MV-4-11 (cell line): ENCODE data around the gene CASD1.
A peak's percentile ranks its signal among the peaks of the same experiment; 100 is the strongest.

Source experiments
- DNase-seq: peaks from one replicate; lab custom pipeline; 2025; lab: John Stamatoyannopoulos, UW

The CASD1 gene

DNA sequence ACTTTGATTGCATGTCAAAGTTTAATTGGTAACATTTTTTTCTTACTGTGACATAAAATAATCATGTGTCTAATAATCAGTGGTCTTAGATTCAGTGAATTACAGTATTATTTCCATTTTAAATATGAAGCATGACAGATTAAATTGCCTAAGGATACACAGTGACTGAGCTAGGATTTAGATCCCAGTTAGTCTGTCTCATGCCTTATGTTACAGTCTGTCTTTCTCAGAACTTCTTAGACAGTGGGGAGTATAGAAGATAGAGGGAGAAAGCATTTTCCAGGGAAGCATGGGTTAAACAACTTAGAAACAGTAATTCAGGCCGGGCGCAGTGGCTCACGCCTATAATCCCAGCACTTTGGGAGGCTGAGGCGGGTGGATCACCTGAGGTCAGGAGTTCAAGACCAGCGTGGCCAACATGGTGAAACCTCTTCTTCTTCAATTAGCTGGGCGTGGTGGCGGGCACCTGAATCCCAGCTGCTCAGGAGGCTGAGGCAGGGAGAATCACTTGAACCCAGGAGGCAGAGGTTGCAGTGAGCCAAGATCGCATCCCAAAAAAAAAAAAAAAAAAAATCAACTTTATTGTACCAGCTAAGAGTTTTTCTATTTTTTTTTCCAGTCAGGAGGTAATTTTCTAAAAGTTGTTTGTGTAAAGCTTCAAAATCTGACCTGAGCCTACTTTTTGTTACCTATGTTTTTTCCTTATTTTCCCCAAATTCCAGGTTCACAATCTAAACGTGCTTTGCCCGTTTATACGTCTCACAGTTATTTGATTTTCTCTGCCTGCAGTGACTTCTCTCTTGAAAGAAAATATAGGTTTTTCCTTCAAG is 3.3 kb downstream of the CASD1 start:
- DNase-seq: no peak

DNA sequence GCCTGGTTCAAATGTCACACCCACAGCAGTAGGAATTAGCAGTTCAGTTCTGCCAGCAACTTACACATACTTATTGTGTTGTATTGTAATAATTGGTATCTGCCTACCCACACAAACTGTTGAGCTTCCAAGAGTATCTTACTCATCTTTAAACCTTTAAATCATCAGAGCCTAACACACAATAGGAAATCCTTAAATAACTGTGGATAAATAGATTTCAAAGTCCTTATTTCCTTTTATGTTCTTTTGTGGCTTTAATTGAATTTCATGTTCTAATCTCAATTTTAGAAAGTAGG is 3.9 kb downstream of the CASD1 start:
- DNase-seq: no peak

DNA sequence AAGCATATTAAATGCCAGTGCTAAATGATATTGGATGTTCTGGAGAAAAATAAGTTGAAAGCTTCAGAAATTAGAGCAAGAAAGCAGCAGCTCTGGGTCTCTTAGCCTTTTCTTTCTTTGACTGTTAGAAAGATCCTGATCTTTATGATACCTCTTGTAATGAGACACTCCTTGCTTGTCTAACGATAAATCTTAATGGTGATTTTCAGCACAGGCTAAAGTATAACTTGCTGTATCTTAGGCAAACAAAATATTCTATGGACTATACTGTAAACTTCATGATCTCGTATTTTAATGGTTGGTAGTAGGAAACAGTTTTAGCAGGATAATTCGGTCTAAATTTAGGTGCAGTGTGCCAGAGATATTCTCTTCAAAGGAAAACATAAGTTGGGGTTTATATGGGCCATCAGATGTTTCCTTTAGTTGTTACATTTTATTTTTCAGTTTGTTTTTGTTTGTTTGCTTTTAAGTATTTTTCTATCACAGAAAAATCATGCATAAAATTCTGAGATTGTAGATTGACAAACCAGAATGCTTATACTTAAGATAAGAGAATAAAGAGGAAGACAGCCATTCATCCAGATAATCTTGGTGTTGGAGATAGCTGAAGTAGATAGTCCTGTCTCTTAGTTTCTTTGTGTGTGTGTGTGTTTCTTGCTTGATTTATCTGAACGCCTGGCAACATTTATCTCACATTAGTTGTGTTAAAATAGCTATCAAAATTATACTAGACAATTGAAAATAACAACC is 4.7 kb downstream of the CASD1 start:
- no peak for DNase-seq

DNA sequence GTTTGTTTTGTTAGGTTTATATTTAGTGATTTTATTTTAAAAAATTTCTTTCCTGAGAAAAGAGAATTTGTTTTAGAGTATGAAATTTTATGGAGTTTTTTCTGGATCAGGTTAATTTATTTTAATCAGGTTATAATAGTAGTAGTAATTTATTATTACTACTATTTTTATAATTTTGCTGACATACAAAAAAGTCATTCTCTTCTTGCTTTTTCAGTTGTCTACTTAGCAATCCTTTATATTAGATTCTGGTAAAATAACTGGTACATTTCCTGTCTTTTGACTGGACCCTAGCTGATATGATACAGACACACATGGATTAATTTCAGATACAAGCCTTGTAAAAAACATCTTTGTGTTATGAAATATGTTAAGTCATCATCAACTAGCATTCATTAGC is 5.3 kb downstream of the CASD1 start:
- no peak for DNase-seq

DNA sequence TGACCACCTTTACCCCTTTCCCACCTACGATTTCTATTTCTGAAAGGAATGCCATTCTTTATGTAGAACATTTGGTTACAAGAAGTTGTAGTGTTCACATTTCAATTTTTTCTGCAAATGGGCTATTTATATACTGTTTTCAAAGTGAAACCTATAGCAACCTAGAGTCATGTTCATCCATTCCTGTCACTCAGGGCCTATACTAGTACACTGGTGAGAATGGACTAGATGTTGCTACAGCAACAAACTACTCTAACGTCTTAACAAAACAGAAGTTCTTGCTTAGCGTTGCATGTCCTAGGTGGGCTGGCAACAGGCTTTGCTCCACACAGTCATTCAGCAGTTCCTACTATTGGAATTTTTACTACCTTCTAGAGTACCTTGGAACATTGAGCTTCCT is 16.3 kb downstream of the CASD1 start:
- no peak for DNase-seq

DNA sequence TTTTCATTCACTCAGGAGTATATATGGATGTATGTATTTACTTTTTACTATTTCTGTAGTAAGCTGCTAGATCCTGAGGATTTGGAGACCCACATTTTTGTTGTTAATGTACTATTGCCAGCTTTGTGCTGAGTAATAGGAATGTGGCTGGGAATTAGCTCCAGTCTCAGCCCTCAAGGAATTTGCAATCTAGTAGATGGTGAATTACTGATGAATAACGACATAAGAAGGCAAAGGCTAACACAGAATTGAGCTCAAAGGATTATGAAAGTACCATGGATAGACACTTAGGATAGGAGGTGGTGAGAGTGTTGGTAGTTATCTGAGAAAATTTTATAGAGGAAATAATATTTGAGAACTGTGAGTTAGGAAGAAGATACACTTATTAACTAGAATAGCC is 19.9 kb downstream of the CASD1 start:
- no peak for DNase-seq

DNA sequence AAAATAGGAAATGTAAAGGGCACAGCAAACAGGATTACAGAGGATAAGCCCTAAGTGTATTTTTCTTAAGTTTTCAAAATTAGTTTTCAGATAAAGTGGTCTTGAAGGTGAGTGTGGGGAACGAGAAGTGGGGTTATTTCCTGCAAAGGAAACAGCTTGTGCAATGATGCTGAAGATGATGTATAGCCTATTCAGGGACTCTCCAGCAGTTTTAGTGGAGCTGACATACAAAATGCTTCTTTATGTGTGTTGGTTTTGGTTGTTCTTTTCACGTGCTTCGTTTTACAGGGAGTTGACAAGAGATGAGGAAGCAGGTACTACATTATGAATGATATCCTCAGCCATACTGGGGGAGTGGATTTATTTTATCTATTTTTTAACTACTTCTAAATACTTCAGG is 20.5 kb downstream of the CASD1 start:
- no peak for DNase-seq

DNA sequence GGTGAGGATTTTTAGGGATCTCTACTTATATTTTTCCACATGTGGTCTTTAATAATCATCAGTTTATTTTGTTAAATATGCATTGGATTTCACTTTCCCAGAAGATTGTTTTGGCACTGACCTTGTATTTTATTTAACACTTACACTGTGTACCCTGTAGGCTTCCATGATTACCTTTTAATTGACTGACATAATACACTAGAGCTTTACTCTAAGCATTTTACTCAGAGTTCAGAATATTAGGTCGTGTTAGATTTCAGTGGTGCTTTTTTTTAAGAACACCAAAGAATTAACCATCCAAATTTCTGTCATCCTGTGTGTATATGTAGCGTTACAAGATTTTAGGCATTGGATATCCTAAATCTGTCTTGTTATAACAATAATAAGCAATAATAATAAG is 23.1 kb downstream of the CASD1 start:
- no peak for DNase-seq

DNA sequence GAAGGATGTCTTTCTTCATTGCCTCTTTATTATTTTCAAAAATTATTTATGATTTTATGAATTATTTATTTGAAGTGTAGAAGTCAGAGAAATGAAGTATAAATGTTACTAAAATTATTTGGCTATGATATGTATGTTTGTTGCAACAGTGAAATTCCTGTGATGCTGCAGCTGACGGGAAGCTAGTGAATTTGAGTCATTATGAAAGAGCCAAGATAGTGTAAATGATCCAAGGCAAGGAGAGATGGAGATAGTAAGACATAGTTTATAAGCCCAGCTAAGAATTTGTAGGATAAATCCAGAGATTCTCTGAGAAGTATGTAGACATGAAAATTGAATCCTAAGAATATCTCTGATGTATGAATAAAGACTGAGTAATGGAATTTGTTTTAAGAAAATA is 30.8 kb downstream of the CASD1 start:
- no peak for DNase-seq

DNA sequence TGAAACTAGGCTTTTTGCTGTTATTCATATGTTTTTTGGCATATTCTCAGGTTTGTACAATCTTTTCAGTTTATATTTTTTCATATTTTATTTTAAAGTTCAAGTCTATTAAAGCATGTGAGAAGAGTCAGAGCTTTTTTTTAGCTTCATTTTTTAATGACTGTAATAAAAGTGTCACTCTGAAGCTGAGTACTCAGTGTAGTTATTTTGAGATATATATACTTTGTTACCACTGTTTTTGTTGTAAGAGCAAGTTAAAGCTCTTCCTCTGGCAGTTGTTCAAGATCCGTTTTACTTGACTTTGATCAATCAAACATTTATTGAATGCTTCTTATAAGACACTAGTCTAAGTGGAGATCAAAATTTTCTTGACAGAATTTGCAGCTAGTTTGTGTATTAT is 37.5 kb downstream of the CASD1 start:
- DNase-seq: no peak

DNA sequence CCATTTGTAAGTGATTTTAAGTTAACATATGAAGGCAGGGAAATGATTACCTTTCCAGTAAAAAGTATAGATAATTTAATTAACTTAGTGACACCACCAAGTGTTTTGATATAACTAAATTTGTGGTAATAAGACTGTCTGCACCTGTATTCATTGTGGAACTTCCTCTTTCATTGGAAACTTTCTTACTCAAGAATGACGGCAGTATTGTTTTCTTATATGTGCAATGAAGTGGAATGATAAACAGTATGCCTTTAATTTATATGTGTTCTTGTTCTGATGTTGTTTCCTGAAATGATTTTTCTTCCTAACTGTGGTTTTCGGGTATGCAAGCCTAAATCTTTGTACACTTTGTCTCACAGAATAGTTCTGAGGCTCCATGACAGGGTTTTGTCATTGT is 46.4 kb downstream of the CASD1 start:
- no peak for DNase-seq

DNA sequence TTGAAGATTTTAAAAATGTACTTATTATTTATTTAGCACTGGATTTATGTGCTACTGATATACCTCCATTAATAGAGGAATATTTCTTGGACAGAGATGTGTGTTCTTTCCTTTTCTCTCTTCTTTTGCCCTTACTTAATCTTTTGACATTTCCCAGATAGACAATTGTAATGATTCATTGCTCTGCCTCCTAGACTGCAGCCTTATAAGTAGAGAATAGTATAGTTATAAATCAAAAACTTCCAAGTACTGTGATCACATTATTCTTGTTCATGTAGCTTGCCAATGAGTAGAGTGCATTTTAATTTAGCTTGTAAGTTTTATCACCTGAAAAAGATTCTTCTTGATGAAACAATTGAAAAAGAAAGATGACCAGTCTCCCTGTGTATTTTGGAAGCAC is 47.6 kb downstream of the CASD1 start:
- no peak for DNase-seq

DNA sequence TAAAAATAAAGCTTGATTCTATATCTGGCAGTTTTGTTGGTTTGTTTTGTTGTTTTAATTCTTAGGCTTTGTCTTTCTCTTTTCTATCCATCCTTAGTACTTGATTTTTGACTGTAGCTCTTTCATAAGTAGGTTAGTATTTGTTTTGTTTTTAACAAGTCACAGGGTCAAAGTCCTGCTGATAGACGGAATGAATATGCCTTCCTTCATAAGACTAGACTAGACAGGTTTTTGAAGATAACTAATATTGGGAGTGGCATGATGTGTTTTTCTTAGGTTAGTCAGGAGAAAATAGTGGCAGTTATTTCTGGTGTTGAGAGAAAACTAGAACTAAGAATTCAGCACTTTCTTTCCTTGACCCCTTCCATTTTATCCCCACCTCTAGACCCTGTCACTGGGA is 50.4 kb downstream of the CASD1 start:
- no peak for DNase-seq

DNA sequence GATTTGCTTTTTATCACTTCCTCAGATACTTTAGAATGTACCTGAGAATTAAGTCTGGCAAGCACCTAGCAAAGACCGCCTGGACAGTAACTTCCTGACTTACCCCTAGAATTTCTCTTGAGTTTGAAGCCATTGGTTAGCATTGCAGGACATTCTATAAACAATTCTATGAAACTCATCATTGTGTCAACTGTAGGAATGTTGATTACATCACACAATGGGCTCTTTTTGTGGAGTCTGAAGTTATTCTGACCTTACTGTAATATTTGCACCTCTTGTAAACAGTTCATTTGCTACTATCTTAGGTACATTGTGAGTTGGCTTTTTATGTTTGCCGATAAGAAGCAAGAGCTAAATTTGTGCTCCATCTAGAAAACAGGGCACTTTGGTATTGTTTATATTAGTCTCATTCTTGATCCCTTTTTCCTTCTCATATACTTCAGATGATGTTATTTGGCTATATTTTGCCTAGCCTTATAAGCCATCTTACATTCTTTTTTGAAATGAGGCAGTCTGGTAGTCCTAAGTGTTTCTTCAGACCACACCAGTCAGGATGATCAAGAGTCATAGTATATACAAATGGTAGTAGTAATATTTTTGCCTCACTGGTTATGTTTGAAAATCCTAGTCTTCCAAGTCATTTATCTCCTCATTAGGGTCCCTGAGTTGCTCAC is 52.4 kb downstream of the CASD1 start:
- no peak for DNase-seq

DNA sequence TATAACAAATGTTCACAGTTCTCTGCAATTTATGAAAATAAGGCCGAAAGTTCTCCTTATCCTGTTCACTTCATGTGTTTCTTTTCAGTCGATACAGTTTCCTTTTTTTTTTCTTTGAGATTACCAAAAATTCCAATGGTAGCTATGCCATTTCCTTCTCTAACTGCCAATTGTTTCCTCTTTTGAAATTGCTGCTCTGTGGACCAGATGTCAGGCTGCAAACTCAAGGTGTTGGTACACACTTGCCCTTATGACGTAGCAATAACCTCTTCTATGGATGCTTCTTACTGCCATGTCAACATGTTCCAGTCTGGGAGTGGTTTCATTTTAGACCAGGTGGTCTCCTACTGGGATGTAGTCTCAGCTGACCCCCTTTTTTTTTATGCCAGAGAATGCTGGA is 52.9 kb downstream of the CASD1 start:
- no peak for DNase-seq

DNA sequence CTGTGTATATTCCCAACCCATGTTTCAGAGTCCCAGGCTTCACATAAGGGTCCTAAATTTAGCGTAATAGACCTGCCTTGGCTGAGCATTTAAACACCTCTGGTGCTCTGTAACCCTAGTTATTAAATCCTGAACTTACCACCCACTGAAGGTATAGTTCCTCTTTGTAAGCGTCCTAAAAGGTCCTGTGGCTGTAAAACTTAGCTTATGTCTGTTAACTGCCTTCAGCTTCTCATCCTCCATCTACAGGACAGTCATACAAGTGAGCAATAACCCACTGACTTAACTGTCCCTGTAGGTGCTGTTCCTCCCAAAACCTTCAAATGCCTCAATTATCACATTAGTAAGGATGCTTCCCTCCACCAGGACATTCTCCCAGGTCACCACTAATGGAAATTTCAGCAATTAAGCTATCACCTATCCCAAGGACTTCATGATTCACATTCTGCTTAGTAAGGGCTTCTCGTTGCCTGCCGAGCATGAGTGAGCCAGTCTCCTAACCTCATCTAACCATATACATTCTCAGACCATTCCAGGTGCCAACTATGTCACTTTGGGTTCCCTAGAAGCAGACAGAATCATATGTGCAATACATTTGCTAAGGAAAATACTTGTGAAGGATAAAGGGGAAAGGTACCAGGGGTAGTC is 55.8 kb downstream of the CASD1 start:
- DNase-seq: peak; percentile 2

DNA sequence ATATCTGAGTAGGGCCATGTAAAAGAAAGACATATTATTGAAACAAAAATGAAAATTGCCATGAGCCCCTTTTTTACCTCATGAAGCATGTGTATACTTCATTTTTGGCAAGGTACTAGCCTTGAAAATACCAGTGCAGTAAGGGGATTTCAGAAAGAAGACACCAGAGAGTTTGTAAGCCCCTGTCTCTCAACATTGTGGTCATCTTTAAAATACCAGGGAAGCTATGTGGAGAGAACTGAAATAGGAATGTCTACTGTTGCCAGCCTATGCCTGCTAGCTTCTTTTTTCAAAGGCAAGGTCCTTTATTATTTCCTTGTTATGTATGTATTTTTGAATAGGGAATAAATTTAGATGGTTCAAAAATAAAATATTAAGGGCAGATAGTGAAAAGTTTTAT is 57.8 kb downstream of the CASD1 start:
- no peak for DNase-seq

DNA sequence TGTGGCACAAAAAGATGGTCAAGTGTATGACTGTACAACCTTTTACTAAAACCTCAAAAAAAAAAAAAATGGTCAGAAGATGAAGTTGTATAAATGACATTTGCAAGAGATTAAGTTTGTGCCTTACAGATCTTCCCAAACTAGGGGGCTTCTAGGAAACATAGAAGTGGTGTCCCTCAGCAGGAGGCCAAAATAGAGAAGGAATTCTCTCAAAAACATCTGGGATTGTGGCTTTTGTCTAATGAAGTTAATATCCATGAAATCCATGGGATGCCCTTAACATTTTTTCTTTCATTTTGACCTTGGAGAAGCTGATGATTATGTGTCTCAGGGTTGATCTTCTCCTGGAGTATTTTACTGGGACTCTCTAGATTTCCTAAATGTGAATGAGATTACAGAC is 62.2 kb downstream of the CASD1 start:
- no peak for DNase-seq

DNA sequence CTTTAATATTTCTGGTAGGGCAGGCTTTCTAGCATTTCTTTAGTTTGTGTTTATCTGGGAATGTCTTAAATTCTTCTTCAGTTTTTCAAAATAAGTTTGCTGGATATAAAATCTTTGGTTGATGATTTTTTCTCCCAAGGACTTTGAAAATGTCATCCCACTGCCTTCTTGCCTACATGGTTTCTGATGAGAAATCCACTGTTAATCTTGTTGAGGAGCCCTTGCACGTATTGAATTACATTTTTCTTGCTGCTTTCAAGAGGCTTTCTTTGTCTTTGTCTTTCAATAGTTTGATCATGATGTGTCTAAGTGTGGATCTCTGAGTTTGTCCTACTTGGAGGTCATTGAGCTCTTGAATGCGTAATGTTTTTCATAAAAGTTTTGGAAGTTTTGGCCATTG is 66.0 kb downstream of the CASD1 start:
- DNase-seq: no peak

DNA sequence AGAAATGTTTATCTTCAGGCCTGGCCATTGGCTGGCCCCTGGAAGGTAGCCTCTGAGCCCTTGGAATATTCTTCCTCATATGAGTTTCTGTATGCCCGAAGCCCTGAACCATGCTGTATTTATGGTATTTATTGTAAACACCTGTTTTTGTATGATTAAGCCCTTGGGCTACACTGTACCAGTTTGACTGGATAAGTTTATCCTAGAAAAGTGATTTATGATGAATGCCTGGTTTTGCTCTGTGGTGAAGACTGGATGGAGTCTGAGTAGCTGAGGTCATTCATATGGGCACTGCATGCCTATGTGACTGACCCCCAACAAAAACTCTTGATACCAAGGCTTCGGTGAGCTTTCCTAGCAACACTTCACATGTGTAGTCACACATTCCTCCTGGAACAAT is 66.7 kb downstream of the CASD1 start:
- no peak for DNase-seq

DNA sequence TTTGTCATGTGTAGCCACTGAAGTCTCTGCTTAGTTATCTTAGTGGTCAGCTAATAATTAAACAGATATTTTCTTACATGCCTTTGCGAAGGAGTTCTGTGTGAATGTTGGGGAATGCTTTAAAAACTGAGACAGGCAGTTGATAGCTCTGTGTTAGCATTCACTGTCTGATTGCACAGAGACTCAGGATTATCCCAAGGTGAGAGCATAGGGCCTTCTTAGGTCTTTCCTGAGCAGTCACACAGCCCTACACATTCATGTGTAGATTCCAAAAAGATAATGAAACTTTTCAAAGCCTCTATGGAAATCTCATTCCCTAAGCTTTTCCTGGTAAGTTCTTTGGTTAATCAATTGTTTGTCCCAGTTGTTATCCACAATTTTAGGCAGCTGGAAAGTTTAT is 67.7 kb downstream of the CASD1 start:
- no peak for DNase-seq

DNA sequence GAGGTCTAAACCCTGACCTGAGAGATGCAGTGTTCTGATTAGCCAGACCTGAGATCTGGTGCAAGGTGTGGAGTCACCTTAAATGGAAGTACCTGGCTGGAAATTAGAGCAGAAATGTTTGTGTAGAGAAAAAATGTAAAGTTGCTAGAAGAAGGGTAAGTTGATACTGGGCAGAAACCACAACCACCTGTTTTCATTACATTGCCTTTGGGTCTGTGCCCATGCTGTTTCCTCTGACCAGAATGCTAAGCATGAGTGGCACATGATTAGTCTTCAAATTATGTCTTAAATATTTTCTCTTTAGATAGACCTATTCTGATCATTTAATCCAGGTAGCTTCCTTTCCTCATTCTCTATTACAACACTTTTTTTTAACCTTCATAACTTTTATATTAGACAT is 69.0 kb downstream of the CASD1 start:
- no peak for DNase-seq

DNA sequence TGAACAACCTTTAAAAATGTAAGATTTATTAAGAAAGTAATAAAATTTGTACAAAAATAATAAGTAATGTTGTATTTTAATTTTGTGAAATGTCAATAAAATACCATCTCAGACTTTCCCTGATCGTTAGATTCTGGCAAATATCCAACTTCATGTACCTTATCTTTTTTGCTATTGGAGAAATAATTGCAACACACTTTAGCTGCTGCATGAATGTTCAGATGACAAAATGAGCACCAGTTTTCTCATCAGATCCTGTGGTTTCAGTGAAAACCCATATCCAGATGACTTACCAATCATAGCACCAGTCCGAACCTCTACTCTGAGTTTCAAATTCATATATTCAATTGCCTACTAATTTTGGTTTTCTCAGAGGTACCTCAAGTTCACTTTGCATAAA is 69.9 kb downstream of the CASD1 start:
- no peak for DNase-seq
